Measurements from ENCODE around the gene CCDC40.

GRCh38 chr17:79988185-79988971 lies 48.1 kb upstream of the CCDC40 start:
- TF ChIP-seq CTCF (conservative IDR thresholded peaks at IDR 0.05; ENCODE audit: low read depth, low read length): no peak
- TF ChIP-seq EZH2 (IDR thresholded peaks at IDR 0.05; ENCODE audit: low read length, unreplicated experiment): no peak
- TF ChIP-seq EZH2phosphoT487 (IDR thresholded peaks at IDR 0.05; ENCODE audit: borderline replicate concordance, low read length): 0 out of 2 replicates have a peak, but pooled peaks have one; percentile 29
